ENCODE results near the gene IMMP2L.

- TF ChIP-seq, protein P1, sequence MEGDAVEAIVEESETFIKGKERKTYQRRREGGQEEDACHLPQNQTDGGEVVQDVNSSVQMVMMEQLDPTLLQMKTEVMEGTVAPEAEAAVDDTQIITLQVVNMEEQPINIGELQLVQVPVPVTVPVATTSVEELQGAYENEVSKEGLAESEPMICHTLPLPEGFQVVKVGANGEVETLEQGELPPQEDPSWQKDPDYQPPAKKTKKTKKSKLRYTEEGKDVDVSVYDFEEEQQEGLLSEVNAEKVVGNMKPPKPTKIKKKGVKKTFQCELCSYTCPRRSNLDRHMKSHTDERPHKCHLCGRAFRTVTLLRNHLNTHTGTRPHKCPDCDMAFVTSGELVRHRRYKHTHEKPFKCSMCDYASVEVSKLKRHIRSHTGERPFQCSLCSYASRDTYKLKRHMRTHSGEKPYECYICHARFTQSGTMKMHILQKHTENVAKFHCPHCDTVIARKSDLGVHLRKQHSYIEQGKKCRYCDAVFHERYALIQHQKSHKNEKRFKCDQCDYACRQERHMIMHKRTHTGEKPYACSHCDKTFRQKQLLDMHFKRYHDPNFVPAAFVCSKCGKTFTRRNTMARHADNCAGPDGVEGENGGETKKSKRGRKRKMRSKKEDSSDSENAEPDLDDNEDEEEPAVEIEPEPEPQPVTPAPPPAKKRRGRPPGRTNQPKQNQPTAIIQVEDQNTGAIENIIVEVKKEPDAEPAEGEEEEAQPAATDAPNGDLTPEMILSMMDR (optimal IDR thresholded peaks at IDR 0.05 in 1 of 3, IDR thresholded peaks at IDR 0.05 in 1 of 3, conservative IDR thresholded peaks at IDR 0.05 in 1 of 3; ENCODE audit: extremely low read depth in 1 of 3, insufficient read depth in 2 of 3, low read length in 3 of 3), result no peak
- TF ChIP-seq EZH2 (IDR thresholded peaks at IDR 0.05; ENCODE audit: low read length), result no peak
Observed at GRCh38 chr7:111290419-111290818, 271.9 kb downstream of the IMMP2L start.

Data from keratinocyte (primary cell).